Panc1 (cell line): Measurements from ENCODE around the gene FBXO42.

ENCODE experiments used
- POLR2AphosphoS5 ChIP-seq: IDR thresholded peaks from 2 replicates; pipeline ENCODE4 v1.6.1; 2012; ENCODE audit warnings: mild to moderate bottlenecking, low read depth, low read length, moderate library complexity
- TF ChIP-seq, protein P1 (sequence below): fragments of 450-650 bp; IDR thresholded peaks from 2 replicates; pipeline ENCODE4 v1.5.1; 2017; ENCODE audit warnings: mild to moderate bottlenecking

DNA sequence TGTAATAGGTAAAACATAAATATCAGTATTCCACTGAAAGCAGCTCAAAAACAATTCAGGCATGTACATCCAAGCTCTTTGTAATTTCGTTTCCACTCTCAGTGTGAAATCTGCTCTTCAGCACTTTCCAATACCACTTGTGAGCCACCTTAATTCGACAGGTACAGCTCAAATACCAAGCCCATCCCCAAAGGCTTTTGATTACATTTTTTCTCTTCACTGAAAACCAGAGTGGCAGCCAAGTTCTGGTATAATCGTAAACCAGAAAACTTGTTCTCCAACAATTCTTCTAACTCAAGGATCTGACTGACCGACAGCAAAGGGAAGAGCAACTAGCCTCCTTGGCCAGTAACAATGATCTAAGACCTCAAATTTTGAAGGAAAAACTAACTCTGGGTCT is 36.8 kb downstream of the FBXO42 start:
- no peak for TF ChIP-seq POLR2AphosphoS5
- TF ChIP-seq, protein P1, sequence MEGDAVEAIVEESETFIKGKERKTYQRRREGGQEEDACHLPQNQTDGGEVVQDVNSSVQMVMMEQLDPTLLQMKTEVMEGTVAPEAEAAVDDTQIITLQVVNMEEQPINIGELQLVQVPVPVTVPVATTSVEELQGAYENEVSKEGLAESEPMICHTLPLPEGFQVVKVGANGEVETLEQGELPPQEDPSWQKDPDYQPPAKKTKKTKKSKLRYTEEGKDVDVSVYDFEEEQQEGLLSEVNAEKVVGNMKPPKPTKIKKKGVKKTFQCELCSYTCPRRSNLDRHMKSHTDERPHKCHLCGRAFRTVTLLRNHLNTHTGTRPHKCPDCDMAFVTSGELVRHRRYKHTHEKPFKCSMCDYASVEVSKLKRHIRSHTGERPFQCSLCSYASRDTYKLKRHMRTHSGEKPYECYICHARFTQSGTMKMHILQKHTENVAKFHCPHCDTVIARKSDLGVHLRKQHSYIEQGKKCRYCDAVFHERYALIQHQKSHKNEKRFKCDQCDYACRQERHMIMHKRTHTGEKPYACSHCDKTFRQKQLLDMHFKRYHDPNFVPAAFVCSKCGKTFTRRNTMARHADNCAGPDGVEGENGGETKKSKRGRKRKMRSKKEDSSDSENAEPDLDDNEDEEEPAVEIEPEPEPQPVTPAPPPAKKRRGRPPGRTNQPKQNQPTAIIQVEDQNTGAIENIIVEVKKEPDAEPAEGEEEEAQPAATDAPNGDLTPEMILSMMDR = no peak
